CD4-positive, CD25-positive, alpha-beta regulatory T cell (primary cell): ENCODE measurements around the gene CEBPZ. TPM values are rescaled to one million over a fixed set of nuclear protein-coding genes. Genes with fewer than 3 reads are reported as not detected.
"Not testable (repeated sequence)": the region's sequence is repeated elsewhere in the genome, so short reads cannot be mapped to it uniquely, and the experiment has no call there.

ENCODE experiments used
- ATAC-seq, 2 donors: fragments of 150-1000 bp; cut with Tn5 transposase; one replicate each; pipeline ENCODE4 v1.10.0; 2021; ENCODE audit warnings: low read depth in 2 of 2, moderate number of reproducible peaks in 2 of 2, moderate library complexity in 1 of 2
- DNase-seq, 3 donors: peaks; one replicate each; pipeline versions ENCODE4 v3.0.0 to v3.0.0-alpha.2; 2012 to 2022; ENCODE audit warnings: mixed read lengths in 1 of 3
- H3K27ac ChIP-seq: one replicate; pipeline ENCODE4 v1.7.0; 2013; ENCODE audit warnings: mild to moderate bottlenecking, low read length; ENCODE audit not compliant: insufficient read depth, poor library complexity, severe bottlenecking
- H3K27me3 ChIP-seq: one replicate; pipeline ENCODE4 v1.7.0; 2013; ENCODE audit warnings: low read length; ENCODE audit not compliant: control insufficient read depth, insufficient read depth
- H3K36me3 ChIP-seq: one replicate; pipeline ENCODE4 v1.7.0; 2013; ENCODE audit warnings: mild to moderate bottlenecking, low read length, moderate library complexity; ENCODE audit not compliant: control insufficient read depth, insufficient read depth
- H3K4me1 ChIP-seq: 2 replicates; pipeline ENCODE4 v1.7.0; 2013; ENCODE audit warnings: mild to moderate bottlenecking, low read length; ENCODE audit not compliant: insufficient read depth, control insufficient read depth, poor library complexity, severe bottlenecking
- H3K4me3 ChIP-seq: one replicate; pipeline ENCODE4 v1.7.0; 2013; ENCODE audit warnings: low read depth, mild to moderate bottlenecking, low read length, moderate library complexity
- H3K9me3 ChIP-seq, 2 experiments: 1 replicate in 1 of 2; 2 replicates in 1 of 2; pipeline ENCODE4 v1.7.0; 2013; ENCODE audit warnings: low read length in 2 of 2, mild to moderate bottlenecking in 1 of 2, moderate library complexity in 1 of 2; ENCODE audit not compliant: control insufficient read depth in 2 of 2
- H3K27ac Mint-ChIP-seq, 3 donors: one replicate each; pipeline ENCODE4 v1.8.0; 2020 to 2022; ENCODE audit warnings: mild to moderate bottlenecking in 3 of 3, mixed read lengths in 3 of 3, moderate library complexity in 2 of 3
- H3K27me3 Mint-ChIP-seq: one replicate; pipeline ENCODE4 v1.8.0; 2022; ENCODE audit warnings: mild to moderate bottlenecking, mixed read lengths
- H3K36me3 Mint-ChIP-seq: one replicate; pipeline ENCODE4 v1.8.0; 2020; ENCODE audit warnings: mixed read lengths
- H3K4me1 Mint-ChIP-seq, 4 donors: one replicate each; pipeline ENCODE4 v1.8.0; 2020 to 2022; ENCODE audit warnings: mixed read lengths in 4 of 4, mild to moderate bottlenecking in 1 of 4
- H3K4me3 Mint-ChIP-seq, 4 donors: one replicate each; pipeline ENCODE4 v1.8.0; 2020 to 2022; ENCODE audit warnings: mild to moderate bottlenecking in 4 of 4, mixed read lengths in 4 of 4, moderate library complexity in 3 of 4
- H3K9me3 Mint-ChIP-seq, 7 donors: one replicate each; pipeline ENCODE4 v1.8.0; 2020 to 2022; ENCODE audit warnings: mixed read lengths in 7 of 7, mild to moderate bottlenecking in 3 of 7, moderate library complexity in 2 of 7
- polyA plus RNA-seq, 4 donors: library from polyadenylated mRNA; unstranded; fragments of 300-500 nt; fragmentation: Illumina TruSeq; gene quantifications; one replicate each; pipeline ENCODE4 v1.2.3, GENCODE V29; 2021
- total RNA-seq: library from RNA; stranded (reverse); gene quantifications from one replicate; pipeline ENCODE4 v1.2.3, GENCODE V29; 2022

Gene CEBPZ
- total and polyA plus RNA-seq, 5 donors from 2014 or later, result 25.1 to 64.2 (median 32.6) TPM

GRCh38 chr2:37230581-37230980, 815 bp downstream of the CEBPZ start:
- H3K27ac Mint-ChIP-seq, result no peak overlapping the region
- H3K4me3 Mint-ChIP-seq, result no peak overlapping the region
- DNase-seq (no peak), ATAC-seq (no peak)
- Histone ChIP-seq H3K9me3 (no peaks in the 10 kb centered on the region), H3K27ac (peak overlapping the region; percentile 92), H3K36me3 (peaks cover 29% of the 10 kb centered on the region), H3K4me1 (peaks cover 49% of the 10 kb centered on the region), H3K27me3 (no peaks in the 10 kb centered on the region), H3K4me3 (peak overlapping the region; percentile 98)
- peaks cover 3 to 48% (median 33%) of the 10 kb centered on the region in 4 donors for H3K4me1 Mint-ChIP-seq
- H3K36me3 Mint-ChIP-seq, result peaks cover 24% of the 10 kb centered on the region
- no peaks in the 10 kb centered on the region for H3K9me3 Mint-ChIP-seq
- H3K27me3 Mint-ChIP-seq, result no peaks in the 10 kb centered on the region

GRCh38 chr2:37228788-37229187, 2.6 kb downstream of the CEBPZ start:
- no peaks in the 10 kb centered on the region for H3K27me3 Mint-ChIP-seq
- H3K36me3 Mint-ChIP-seq, result peaks cover 21% of the 10 kb centered on the region
- H3K36me3 ChIP-seq, result peaks cover 32% of the 10 kb centered on the region
- H3K4me1 Mint-ChIP-seq, result peaks cover 17 to 47% (median 33%) of the 10 kb centered on the region in 4 donors
- H3K9me3 Mint-ChIP-seq, result no peaks in the 10 kb centered on the region
- no peak overlapping the region for H3K27ac Mint-ChIP-seq
- DNase-seq, result no peak
- H3K4me3 ChIP-seq, result peak overlapping the region; percentile 98
- no peaks in the 10 kb centered on the region for H3K9me3 ChIP-seq
- peaks cover 54% of the 10 kb centered on the region for H3K4me1 ChIP-seq
- H3K4me3 Mint-ChIP-seq, result no peak overlapping the region
- no peaks in the 10 kb centered on the region for H3K27me3 ChIP-seq
- H3K27ac ChIP-seq, result no peak overlapping the region
- no peak for ATAC-seq

GRCh38 chr2:37226863-37227262, 4.5 kb downstream of the CEBPZ start:
- no peak for ATAC-seq
- peaks cover 34% of the 10 kb centered on the region for H3K36me3 Mint-ChIP-seq
- Histone ChIP-seq H3K4me1 (peaks cover 42% of the 10 kb centered on the region), H3K27me3 (no peaks in the 10 kb centered on the region), H3K36me3 (peaks cover 49% of the 10 kb centered on the region), H3K27ac (no peak overlapping the region), H3K9me3 (no peaks in the 10 kb centered on the region), H3K4me3 (no peak overlapping the region)
- H3K9me3 Mint-ChIP-seq, result no peaks in the 10 kb centered on the region
- no peak for DNase-seq
- H3K27me3 Mint-ChIP-seq, result no peaks in the 10 kb centered on the region
- H3K4me1 Mint-ChIP-seq, result peaks cover 27 to 61% (median 46%) of the 10 kb centered on the region in 4 donors
- no peak overlapping the region for H3K27ac Mint-ChIP-seq
- H3K4me3 Mint-ChIP-seq, result peak overlapping the region in 2 of 4 donors; percentile 3 to 6

GRCh38 chr2:37225129-37225528, 6.3 kb downstream of the CEBPZ start:
- not testable (repeated sequence) for H3K9me3 Mint-ChIP-seq, DNase-seq, H3K27me3 Mint-ChIP-seq, ATAC-seq, H3K9me3 ChIP-seq, H3K27ac Mint-ChIP-seq, H3K27ac ChIP-seq, H3K27me3 ChIP-seq
- H3K36me3 ChIP-seq, result peaks cover 64% of the 10 kb centered on the region
- peaks cover 27 to 61% (median 46%) of the 10 kb centered on the region in 4 donors for H3K4me1 Mint-ChIP-seq
- peak overlapping the region in 2 of 4 donors; percentile 42 to 52 for H3K4me3 Mint-ChIP-seq
- H3K36me3 Mint-ChIP-seq, result peaks cover 48% of the 10 kb centered on the region
- peak overlapping the region; percentile 34 for H3K4me3 ChIP-seq
- H3K4me1 ChIP-seq, result peaks cover 32% of the 10 kb centered on the region

GRCh38 chr2:37224063-37224462, 7.3 kb downstream of the CEBPZ start:
- H3K27ac ChIP-seq, result no peak overlapping the region
- Mint-ChIP-seq H3K27ac (peak overlapping the region in 1 of 3 donors; percentile 30), H3K36me3 (peaks cover 51% of the 10 kb centered on the region), H3K4me1 (peaks cover 24 to 57% (median 45%) of the 10 kb centered on the region in 4 donors), H3K27me3 (no peaks in the 10 kb centered on the region), H3K9me3 (no peaks in the 10 kb centered on the region), H3K4me3 (peak overlapping the region in 1 of 4 donors; percentile 37)
- H3K36me3 ChIP-seq, result peaks cover 67% of the 10 kb centered on the region
- ATAC-seq (no peak), DNase-seq (no peak)
- peaks cover 22% of the 10 kb centered on the region for H3K4me1 ChIP-seq
- H3K9me3 ChIP-seq, result no peaks in the 10 kb centered on the region
- no peaks in the 10 kb centered on the region for H3K27me3 ChIP-seq
- peak overlapping the region; percentile 34 for H3K4me3 ChIP-seq

GRCh38 chr2:37223131-37223530, 8.3 kb downstream of the CEBPZ start:
- no peak overlapping the region for H3K4me3 Mint-ChIP-seq
- H3K36me3 ChIP-seq, result peaks cover 69% of the 10 kb centered on the region
- DNase-seq (no peak), ATAC-seq (no peak)
- H3K27ac Mint-ChIP-seq, result peak overlapping the region in 2 of 3 donors; percentile 12 to 34
- H3K4me1 ChIP-seq, result peaks cover 20% of the 10 kb centered on the region
- no peak overlapping the region for H3K27ac ChIP-seq
- H3K36me3 Mint-ChIP-seq, result peaks cover 55% of the 10 kb centered on the region
- no peaks in the 10 kb centered on the region for H3K9me3 ChIP-seq
- peaks cover 24 to 52% (median 42%) of the 10 kb centered on the region in 4 donors for H3K4me1 Mint-ChIP-seq
- H3K9me3 Mint-ChIP-seq, result no peaks in the 10 kb centered on the region
- no peaks in the 10 kb centered on the region for H3K27me3 Mint-ChIP-seq
- no peaks in the 10 kb centered on the region for H3K27me3 ChIP-seq
- no peak overlapping the region for H3K4me3 ChIP-seq

GRCh38 chr2:37219046-37219445, 12.3 kb downstream of the CEBPZ start:
- Mint-ChIP-seq H3K9me3 (no peaks in the 10 kb centered on the region), H3K36me3 (peaks cover 51% of the 10 kb centered on the region), H3K27me3 (no peaks in the 10 kb centered on the region), H3K4me1 (peaks cover 16 to 28% (median 19%) of the 10 kb centered on the region in 4 donors), H3K4me3 (no peak overlapping the region), H3K27ac (no peak overlapping the region)
- Histone ChIP-seq H3K27ac (no peak overlapping the region), H3K36me3 (peaks cover 76% of the 10 kb centered on the region), H3K27me3 (no peaks in the 10 kb centered on the region), H3K4me1 (no peaks in the 10 kb centered on the region), H3K4me3 (no peak overlapping the region), H3K9me3 (no peaks in the 10 kb centered on the region)
- ATAC-seq, result no peak
- DNase-seq, result no peak

GRCh38 chr2:37215250-37215649, 16.1 kb downstream of the CEBPZ start:
- Mint-ChIP-seq H3K4me1 (peaks cover 2 to 19% (median 8%) of the 10 kb centered on the region in 4 donors), H3K27me3 (no peaks in the 10 kb centered on the region), H3K4me3 (no peak overlapping the region), H3K27ac (peak overlapping the region in 1 of 3 donors; percentile 39), H3K36me3 (peaks cover 45% of the 10 kb centered on the region), H3K9me3 (peaks cover 0 to 4% (median 0%) of the 10 kb centered on the region in 7 donors)
- no peak overlapping the region for H3K27ac ChIP-seq
- no peak overlapping the region for H3K4me3 ChIP-seq
- no peaks in the 10 kb centered on the region for H3K4me1 ChIP-seq
- H3K9me3 ChIP-seq, result peaks cover 0 to 2% of the 10 kb centered on the region in 2 experiments
- no peaks in the 10 kb centered on the region for H3K27me3 ChIP-seq
- no peak for ATAC-seq
- DNase-seq, result no peak
- H3K36me3 ChIP-seq, result peaks cover 82% of the 10 kb centered on the region
